Measurements from ENCODE around the gene GPR25. TPM values are rescaled to one million over a fixed set of nuclear protein-coding genes. Genes with fewer than 3 reads are reported as not detected.
"Not testable (repeated sequence)": the region's sequence is repeated elsewhere in the genome, so short reads cannot be mapped to it uniquely, and the experiment has no call there.

GPR25 gene
- total and polyA plus RNA-seq, 4 donors: 0.44 to 0.63 TPM; not detected in 2

DNA sequence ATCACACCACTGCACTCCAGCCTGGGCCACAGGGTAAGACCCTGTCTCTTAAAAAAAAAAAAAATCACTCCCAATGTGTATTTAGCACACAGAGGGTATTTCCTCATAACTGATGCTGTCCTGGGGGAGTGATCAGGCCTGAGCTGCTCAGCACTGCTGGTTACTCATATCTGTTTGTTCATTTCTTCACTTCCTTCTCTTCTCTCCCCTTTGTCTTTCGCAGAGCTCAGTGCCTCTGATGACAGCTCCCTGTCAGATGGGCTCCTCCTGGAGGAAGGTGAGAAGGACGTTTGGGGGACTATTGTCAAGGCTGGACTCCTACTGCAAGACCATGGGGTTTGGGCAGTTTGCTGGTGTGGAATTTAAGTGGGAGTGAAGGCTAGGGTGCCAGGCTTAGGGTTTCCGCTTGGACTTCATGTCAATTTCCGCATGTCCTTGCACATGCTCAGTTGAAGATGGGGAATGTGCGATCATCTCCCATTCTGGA lies 34.9 kb downstream of the GPR25 start:
- H3K9me3 ChIP-seq (ENCODE audit: control insufficient read depth, insufficient read depth, low read length): no peaks in the 10 kb centered on the region
- H3K27me3 ChIP-seq (ENCODE audit: control insufficient read depth, insufficient read depth, low read length): no peaks in the 10 kb centered on the region
- no peak for DNase-seq (ENCODE audit: low read depth in 4 of 6, low spot score in 6 of 6)
- H3K4me3 ChIP-seq (ENCODE audit: low read depth, low read length): no peak overlapping the region
- peaks cover under 1% of the 10 kb centered on the region for H3K4me1 ChIP-seq (ENCODE audit: control insufficient read depth, insufficient read depth, low read length)
- no peak overlapping the region for H3K27ac ChIP-seq (ENCODE audit: low read depth, low read length)
- 82% methylated on average over 3 of the region's 5 CpGs for WGBS (ENCODE audit: insufficient coverage)
- H3K36me3 ChIP-seq (ENCODE audit: control insufficient read depth, insufficient read depth, low read length): peaks cover 20% of the 10 kb centered on the region

DNA sequence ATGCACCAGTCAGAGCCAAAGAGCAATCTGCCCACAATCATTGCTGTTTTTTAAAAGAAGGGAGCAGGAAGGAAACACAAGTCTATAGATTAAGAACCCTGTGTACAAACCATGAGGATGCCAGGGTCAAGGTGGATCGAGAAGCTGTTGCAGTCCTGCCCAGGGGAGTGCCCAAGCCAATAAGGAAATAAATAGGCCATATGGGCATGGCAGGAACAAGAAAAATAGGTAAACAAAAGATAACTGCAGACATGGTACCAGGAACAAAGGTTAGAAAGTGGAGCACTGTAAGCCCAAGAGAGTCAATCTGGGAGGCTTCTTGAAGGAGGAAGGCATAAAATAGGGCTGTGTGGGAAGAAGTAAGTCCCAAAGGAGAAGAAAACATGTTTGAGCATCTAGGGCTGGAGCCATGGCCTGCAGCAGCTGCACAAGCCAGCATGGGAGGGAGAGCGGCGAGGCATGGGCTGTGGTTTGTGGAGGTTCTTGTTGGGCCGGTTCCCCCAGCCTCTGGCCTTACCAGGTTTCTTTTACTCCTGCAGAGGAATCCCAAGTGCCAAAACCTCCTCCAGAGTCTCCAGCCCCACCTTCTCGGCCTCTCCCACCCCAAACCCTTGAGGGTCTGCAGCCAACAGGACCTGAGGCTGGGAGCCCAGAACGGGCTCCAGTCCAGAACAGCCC lies 35.5 kb downstream of the GPR25 start:
- no peaks in the 10 kb centered on the region for H3K9me3 ChIP-seq (ENCODE audit: control insufficient read depth, insufficient read depth, low read length)
- peaks cover 6% of the 10 kb centered on the region for H3K4me1 ChIP-seq (ENCODE audit: control insufficient read depth, insufficient read depth, low read length)
- no peaks in the 10 kb centered on the region for H3K27me3 ChIP-seq (ENCODE audit: control insufficient read depth, insufficient read depth, low read length)
- no peak for DNase-seq (ENCODE audit: low read depth in 4 of 6, low spot score in 6 of 6)
- WGBS (ENCODE audit: insufficient coverage): 90% methylated on average over 3 of the region's 6 CpGs
- no peak overlapping the region for H3K4me3 ChIP-seq (ENCODE audit: low read depth, low read length)
- no peak overlapping the region for H3K27ac ChIP-seq (ENCODE audit: low read depth, low read length)
- peaks cover 25% of the 10 kb centered on the region for H3K36me3 ChIP-seq (ENCODE audit: control insufficient read depth, insufficient read depth, low read length)

DNA sequence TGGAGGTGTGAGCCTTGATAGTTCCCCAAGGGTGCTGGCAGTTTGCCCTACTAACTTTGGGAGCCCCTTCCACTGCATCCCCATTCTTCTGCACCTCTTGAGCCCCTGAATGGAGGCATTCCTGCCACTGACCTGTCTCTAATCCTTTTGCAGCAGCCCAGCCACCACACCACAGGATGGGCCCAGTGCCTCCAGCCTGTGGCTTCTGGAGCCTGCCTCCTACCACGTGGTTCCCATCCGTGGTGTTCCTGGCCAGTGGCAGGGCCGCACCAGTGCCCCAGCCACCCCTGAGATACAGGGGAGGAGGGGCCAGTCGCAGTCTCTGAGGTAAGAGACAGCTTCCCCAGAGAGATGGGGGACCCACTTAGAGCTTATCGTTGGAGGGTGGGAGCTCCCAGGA lies 36.3 kb downstream of the GPR25 start:
- Histone ChIP-seq H3K27ac (ENCODE audit: low read depth, low read length) (no peak overlapping the region), H3K27me3 (ENCODE audit: control insufficient read depth, insufficient read depth, low read length) (no peaks in the 10 kb centered on the region), H3K9me3 (ENCODE audit: control insufficient read depth, insufficient read depth, low read length) (no peaks in the 10 kb centered on the region), H3K4me3 (ENCODE audit: low read depth, low read length) (no peak overlapping the region), H3K36me3 (ENCODE audit: control insufficient read depth, insufficient read depth, low read length) (peaks cover 26% of the 10 kb centered on the region), H3K4me1 (ENCODE audit: control insufficient read depth, insufficient read depth, low read length) (peaks cover 6% of the 10 kb centered on the region)
- no peak for DNase-seq (ENCODE audit: low read depth in 4 of 6, low spot score in 6 of 6)
- WGBS (ENCODE audit: insufficient coverage): 92% methylated on average over 5 of the region's 5 CpGs

DNA sequence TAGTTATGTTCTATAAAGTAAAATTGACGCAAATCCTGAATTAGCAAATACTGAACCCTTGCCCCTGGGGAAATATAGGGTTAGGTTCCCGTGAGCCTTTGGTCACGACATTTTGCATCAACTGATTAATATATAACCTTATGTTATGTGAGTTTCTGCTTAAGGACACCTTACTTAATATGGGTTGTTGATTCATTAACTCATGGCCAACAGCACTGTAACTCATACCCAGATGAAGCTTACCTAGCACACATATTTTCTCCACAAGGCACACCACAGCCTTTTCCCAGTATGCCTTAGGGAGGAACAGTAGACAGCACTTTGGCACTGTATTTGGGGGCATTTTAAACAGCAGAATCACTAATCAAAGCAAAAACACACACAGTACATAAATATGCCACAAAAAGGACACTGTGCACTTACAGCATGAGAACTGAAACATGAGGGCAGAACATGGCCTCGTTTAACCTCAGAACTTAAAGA lies 37.0 kb downstream of the GPR25 start:
- Histone ChIP-seq H3K9me3 (ENCODE audit: control insufficient read depth, insufficient read depth, low read length) (no peaks in the 10 kb centered on the region), H3K4me3 (ENCODE audit: low read depth, low read length) (no peak overlapping the region), H3K27ac (ENCODE audit: low read depth, low read length) (no peak overlapping the region), H3K27me3 (ENCODE audit: control insufficient read depth, insufficient read depth, low read length) (no peaks in the 10 kb centered on the region), H3K4me1 (ENCODE audit: control insufficient read depth, insufficient read depth, low read length) (peaks cover 6% of the 10 kb centered on the region), H3K36me3 (ENCODE audit: control insufficient read depth, insufficient read depth, low read length) (peaks cover 26% of the 10 kb centered on the region)
- WGBS (ENCODE audit: insufficient coverage): no CpG with 5 or more reads among the region's 4 CpGs
- no peak for DNase-seq (ENCODE audit: low read depth in 4 of 6, low spot score in 6 of 6)

DNA sequence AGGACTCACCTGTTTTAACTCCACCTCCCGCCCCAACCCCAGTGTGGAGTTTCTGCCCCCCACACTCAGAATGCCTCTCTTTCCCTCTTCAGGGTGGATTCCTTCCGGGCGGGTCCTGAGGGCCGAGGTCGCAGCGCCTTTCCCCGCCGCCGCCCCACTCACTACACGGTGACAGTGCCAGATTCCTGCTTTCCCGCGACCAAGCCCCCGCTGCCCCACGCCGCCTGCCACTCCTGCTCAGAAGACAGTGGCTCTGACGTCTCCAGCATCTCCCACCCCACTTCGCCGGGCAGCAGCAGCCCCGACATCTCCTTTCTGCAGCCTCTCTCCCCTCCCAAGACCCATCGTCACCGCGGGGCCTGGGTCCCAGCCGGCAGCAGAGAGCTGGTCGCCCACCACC lies 38.6 kb downstream of the GPR25 start:
- H3K4me3 ChIP-seq (ENCODE audit: low read depth, low read length): no peak overlapping the region
- H3K27me3 ChIP-seq (ENCODE audit: control insufficient read depth, insufficient read depth, low read length): no peaks in the 10 kb centered on the region
- no peak for DNase-seq (ENCODE audit: low read depth in 4 of 6, low spot score in 6 of 6)
- H3K36me3 ChIP-seq (ENCODE audit: control insufficient read depth, insufficient read depth, low read length): peaks cover 26% of the 10 kb centered on the region
- H3K27ac ChIP-seq (ENCODE audit: low read depth, low read length): no peak overlapping the region
- H3K4me1 ChIP-seq (ENCODE audit: control insufficient read depth, insufficient read depth, low read length): peaks cover 9% of the 10 kb centered on the region
- WGBS (ENCODE audit: insufficient coverage): 91% methylated on average over 22 of the region's 24 CpGs
- no peaks in the 10 kb centered on the region for H3K9me3 ChIP-seq (ENCODE audit: control insufficient read depth, insufficient read depth, low read length)

DNA sequence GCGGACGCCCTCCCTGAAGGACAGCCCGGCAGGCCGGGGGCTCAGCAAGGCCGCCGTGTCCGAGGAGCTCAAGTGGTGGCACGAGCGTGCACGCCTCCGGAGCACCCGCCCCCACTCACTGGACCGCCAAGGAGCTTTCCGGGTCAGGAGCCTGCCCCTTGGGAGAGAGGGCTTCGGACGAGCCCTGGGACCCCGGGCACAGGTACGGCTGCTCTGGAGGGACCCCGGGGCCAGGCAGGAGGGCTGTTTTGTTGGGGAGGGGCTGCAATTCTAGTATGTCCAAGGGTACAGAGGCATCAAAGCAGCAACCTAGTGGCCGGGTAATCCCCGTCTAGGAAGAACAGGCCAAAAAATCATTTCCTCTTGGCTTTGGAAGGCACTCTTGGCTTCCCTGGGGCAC lies 39.2 kb downstream of the GPR25 start:
- WGBS (ENCODE audit: insufficient coverage): 80% methylated on average over 7 of the region's 21 CpGs

DNA sequence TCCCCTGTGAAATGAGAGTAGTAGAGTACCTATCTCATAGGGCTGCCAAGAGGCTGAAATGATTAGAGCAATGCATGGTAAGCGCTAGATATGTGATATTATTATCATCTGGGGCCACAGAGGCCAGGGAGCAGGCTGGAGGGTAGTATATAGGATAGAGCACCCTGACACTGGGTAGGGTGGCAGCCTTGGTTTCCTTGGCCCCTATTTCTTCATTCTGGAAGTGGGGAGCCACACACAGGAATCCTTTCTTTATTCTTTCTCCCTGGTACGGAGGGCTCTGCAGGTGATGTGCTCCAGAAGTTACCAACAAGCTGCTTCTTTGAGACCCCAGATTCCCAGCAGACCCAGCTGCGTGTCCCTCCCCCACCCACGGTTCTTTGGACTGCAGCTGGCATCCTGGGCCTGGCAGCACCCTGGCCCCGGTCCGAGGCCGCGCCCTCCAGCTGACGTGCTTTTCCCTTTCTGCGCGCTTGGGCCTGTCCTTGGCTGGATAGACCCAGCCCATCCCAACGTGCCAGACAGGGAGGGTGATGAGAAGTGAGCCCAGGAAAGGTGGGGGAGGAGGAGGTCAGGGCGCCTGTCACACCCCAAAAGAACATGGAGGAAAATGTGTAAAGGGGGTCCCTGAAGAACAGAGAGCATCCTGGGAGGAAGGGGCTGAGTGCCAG lies 40.1 kb downstream of the GPR25 start:
- H3K27me3 ChIP-seq (ENCODE audit: control insufficient read depth, insufficient read depth, low read length): no peaks in the 10 kb centered on the region
- no peak overlapping the region for H3K27ac ChIP-seq (ENCODE audit: low read depth, low read length)
- DNase-seq (ENCODE audit: low read depth in 4 of 6, low spot score in 6 of 6): no peak
- peaks cover 9% of the 10 kb centered on the region for H3K4me1 ChIP-seq (ENCODE audit: control insufficient read depth, insufficient read depth, low read length)
- WGBS (ENCODE audit: insufficient coverage): 82% methylated on average over 12 of the region's 13 CpGs
- no peak overlapping the region for H3K4me3 ChIP-seq (ENCODE audit: low read depth, low read length)
- peaks cover 26% of the 10 kb centered on the region for H3K36me3 ChIP-seq (ENCODE audit: control insufficient read depth, insufficient read depth, low read length)
- H3K9me3 ChIP-seq (ENCODE audit: control insufficient read depth, insufficient read depth, low read length): no peaks in the 10 kb centered on the region

More for the DNA sequence above, 39.2 kb downstream of the GPR25 start:
- not testable (repeated sequence) for H3K27me3 ChIP-seq (ENCODE audit: control insufficient read depth, insufficient read depth, low read length); H3K9me3 ChIP-seq (ENCODE audit: control insufficient read depth, insufficient read depth, low read length); H3K27ac ChIP-seq (ENCODE audit: low read depth, low read length); H3K4me3 ChIP-seq (ENCODE audit: low read depth, low read length); H3K4me1 ChIP-seq (ENCODE audit: control insufficient read depth, insufficient read depth, low read length); DNase-seq (ENCODE audit: low read depth in 4 of 6, low spot score in 6 of 6)
- H3K36me3 ChIP-seq (ENCODE audit: control insufficient read depth, insufficient read depth, low read length): peaks cover 26% of the 10 kb centered on the region

DNA sequence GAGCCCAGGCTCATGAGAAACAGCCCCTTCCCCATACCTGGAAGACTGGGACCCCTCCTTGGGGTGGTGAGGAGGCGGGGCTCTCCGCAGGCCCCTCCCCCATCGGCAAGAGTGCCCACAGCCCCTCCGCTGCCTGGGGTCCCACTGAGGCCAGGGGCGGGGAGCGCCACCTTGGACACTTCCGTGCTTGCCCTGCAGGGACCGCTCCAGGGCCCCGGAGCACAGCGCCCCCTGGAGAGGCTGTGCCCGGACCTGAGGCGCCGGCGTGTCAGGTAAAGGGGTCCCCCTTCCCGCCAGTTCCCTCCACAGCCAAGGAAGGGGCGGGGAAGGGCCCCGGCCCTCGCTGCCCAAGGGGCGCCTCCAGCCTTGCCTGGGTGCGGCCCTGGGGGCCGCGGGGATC lies 43.4 kb downstream of the GPR25 start:
- no peak overlapping the region for H3K27ac ChIP-seq (ENCODE audit: low read depth, low read length)
- H3K4me1 ChIP-seq (ENCODE audit: control insufficient read depth, insufficient read depth, low read length): peaks cover 9% of the 10 kb centered on the region
- peaks cover 14% of the 10 kb centered on the region for H3K36me3 ChIP-seq (ENCODE audit: control insufficient read depth, insufficient read depth, low read length)
- no peak for DNase-seq (ENCODE audit: low read depth in 4 of 6, low spot score in 6 of 6)
- 33% methylated on average over 22 of the region's 22 CpGs for WGBS (ENCODE audit: insufficient coverage)
- no peaks in the 10 kb centered on the region for H3K27me3 ChIP-seq (ENCODE audit: control insufficient read depth, insufficient read depth, low read length)
- H3K9me3 ChIP-seq (ENCODE audit: control insufficient read depth, insufficient read depth, low read length): no peaks in the 10 kb centered on the region
- H3K4me3 ChIP-seq (ENCODE audit: low read depth, low read length): no peak overlapping the region

DNA sequence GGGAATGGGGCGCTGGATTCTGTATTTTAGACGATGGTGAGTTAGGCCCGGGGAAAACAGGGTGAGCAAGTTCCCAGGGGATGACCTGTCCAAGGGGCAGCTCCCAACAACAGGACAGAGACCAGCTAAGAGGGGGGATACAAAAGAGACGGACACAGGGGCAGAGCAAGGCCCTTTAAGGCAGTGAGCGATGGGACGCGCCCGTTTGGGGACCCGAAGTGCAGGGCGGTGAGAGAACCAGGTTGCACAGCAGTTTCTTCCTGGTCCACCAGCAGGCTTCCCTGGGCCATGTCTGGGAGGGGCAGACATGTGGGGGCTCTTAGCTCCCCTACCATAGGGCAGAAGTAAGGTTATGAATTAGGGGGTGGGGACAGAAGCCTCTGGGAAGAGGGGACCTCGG lies 43.9 kb downstream of the GPR25 start:
- H3K27me3 ChIP-seq (ENCODE audit: control insufficient read depth, insufficient read depth, low read length): no peaks in the 10 kb centered on the region
- H3K9me3 ChIP-seq (ENCODE audit: control insufficient read depth, insufficient read depth, low read length): no peaks in the 10 kb centered on the region
- no peak overlapping the region for H3K27ac ChIP-seq (ENCODE audit: low read depth, low read length)
- no peak overlapping the region for H3K4me3 ChIP-seq (ENCODE audit: low read depth, low read length)
- peaks cover 9% of the 10 kb centered on the region for H3K4me1 ChIP-seq (ENCODE audit: control insufficient read depth, insufficient read depth, low read length)
- peaks cover 9% of the 10 kb centered on the region for H3K36me3 ChIP-seq (ENCODE audit: control insufficient read depth, insufficient read depth, low read length)
- DNase-seq (ENCODE audit: low read depth in 4 of 6, low spot score in 6 of 6): no peak
- WGBS (ENCODE audit: insufficient coverage): 54% methylated on average over 11 of the region's 11 CpGs
